GM12878 (cell line): Measurements from ENCODE around the gene ENPP1. TPM values are rescaled to one million over a fixed set of nuclear protein-coding genes. Genes with fewer than 3 reads are reported as not detected.

ENCODE experiments used
- ATAC-seq: fragments of 200-7000 bp; cut with Tn5 transposase; 3 replicates; pipeline ENCODE4 v1.9.1; 2020; ENCODE audit warnings: mild to moderate bottlenecking, moderate library complexity
- BruUV-seq: library from RNA; stranded (reverse); fragments of 400-500 nt; replicated peaks from 2 replicates; lab custom pipeline; 2021; lab: Mats Ljungman, UMichigan
- CTCF ChIA-PET: fragments of 300-600 bp; sonication (Branson Sonifier 250); formaldehyde crosslinking; extraction: SDS; loops from one replicate; lab custom pipeline; 2021; ENCODE audit warnings: inconsistent platforms; lab: Yijun Ruan, JAX
- POLR2A ChIA-PET: fragments of 350-600 bp; formaldehyde crosslinking; extraction: SDS; loops from one replicate; lab custom pipeline; 2021; ENCODE audit warnings: inconsistent platforms; lab: Charles Lee
- RAD21 ChIA-PET: fragments of 300-600 bp; sonication (Branson Sonifier 250); formaldehyde crosslinking; loops from one replicate; lab custom pipeline; 2023; ENCODE audit warnings: antibody characterized with exemption; ENCODE audit not compliant: unreplicated experiment; lab: Charles Lee
- SMC1A ChIA-PET: fragments of 300-600 bp; sonication (Branson Sonifier 250); formaldehyde crosslinking; loops from one replicate; lab custom pipeline; 2023; ENCODE audit not compliant: unreplicated experiment, uncharacterized antibody; lab: Charles Lee
- DNase-seq: peaks from one replicate; pipeline ENCODE4 v3.0.0-alpha.2; 2011; ENCODE audit warnings: low read depth, low spot score
- FAIRE-seq: peaks from 3 replicates; lab custom pipeline; 2011; peaks lifted over from hg19 to GRCh38; lab: Jason Lieb, UNC
- H2AFZ ChIP-seq: 2 replicates; pipeline ENCODE4 v1.6.0; 2011; ENCODE audit warnings: low read depth, low read length, control low read depth; ENCODE audit not compliant: control insufficient read depth
- H3K27ac ChIP-seq: 2 replicates; pipeline ENCODE4 v1.5.1; 2011; ENCODE audit warnings: control low read depth; ENCODE audit not compliant: control insufficient read depth, insufficient read depth
- H3K27me3 ChIP-seq, 2 experiments: replicated peaks in 1 of 2; 2 replicates each; pipeline versions ENCODE4 v1.6.0 to v1.6.1; 2011; ENCODE audit warnings: low read length in 1 of 2; ENCODE audit not compliant: control insufficient read depth in 2 of 2, insufficient read depth in 2 of 2
- H3K36me3 ChIP-seq, 2 experiments: 2 replicates each; pipeline ENCODE4 v1.5.1; 2011; ENCODE audit warnings: low read length in 1 of 2; ENCODE audit not compliant: control insufficient read depth in 2 of 2, insufficient read depth in 2 of 2
- H3K4me1 ChIP-seq: 2 replicates; pipeline ENCODE4 v1.6.1; 2011; ENCODE audit warnings: mild to moderate bottlenecking, low read length, moderate library complexity, mixed read lengths; ENCODE audit not compliant: control insufficient read depth, insufficient read depth
- H3K4me2 ChIP-seq: 2 replicates; pipeline ENCODE4 v1.6.0; 2011; ENCODE audit warnings: control low read depth; ENCODE audit not compliant: control insufficient read depth, insufficient read depth
- H3K4me3 ChIP-seq: fragments of 200-600 bp; sonication (generic); 2 replicates; pipeline ENCODE4 v1.5.1; 2016
- H3K79me2 ChIP-seq: 2 replicates; pipeline ENCODE4 v1.6.0; 2011; ENCODE audit warnings: low read length; ENCODE audit not compliant: control insufficient read depth, insufficient read depth
- H3K9ac ChIP-seq: 2 replicates; pipeline ENCODE4 v1.8.0; 2011; ENCODE audit warnings: low read length, control low read depth, mixed read lengths; ENCODE audit not compliant: control insufficient read depth, insufficient read depth
- H3K9me3 ChIP-seq: replicated peaks from 3 replicates; pipeline ENCODE4 v1.5.1; 2011; ENCODE audit warnings: mild to moderate bottlenecking, low read length; ENCODE audit not compliant: control insufficient read depth, insufficient read depth
- H4K20me1 ChIP-seq: 2 replicates; pipeline ENCODE4 v1.6.0; 2011; ENCODE audit not compliant: control insufficient read depth, insufficient read depth
- BCL11A ChIP-seq: IDR thresholded peaks from 2 replicates; pipeline ENCODE4 v1.6.1; 2011; ENCODE audit warnings: low read depth, low read length
- DPF2 ChIP-seq: fragments of 450-650 bp; IDR thresholded peaks from 2 replicates; pipeline ENCODE4 v1.6.1; 2017; ENCODE audit warnings: mild to moderate bottlenecking
- E2F4 ChIP-seq: IDR thresholded peaks from 2 replicates; pipeline ENCODE4 v1.6.1; 2012; ENCODE audit warnings: low read depth, low read length, improper control_type of control experiment
- MEF2A ChIP-seq: IDR thresholded peaks from 2 replicates; pipeline ENCODE4 v1.6.1; 2011; ENCODE audit warnings: low read depth, mild to moderate bottlenecking, low read length, moderate library complexity; ENCODE audit not compliant: insufficient read depth
- POLR2A ChIP-seq: IDR thresholded peaks from 2 replicates; pipeline ENCODE4 v1.6.1; 2011; ENCODE audit warnings: low read depth, mild to moderate bottlenecking, low read length
- RFX5 ChIP-seq: IDR thresholded peaks from 2 replicates; pipeline ENCODE4 v1.6.1; 2011; ENCODE audit warnings: low read depth, low read length, improper control_type of control experiment
- SMAD5 ChIP-seq: IDR thresholded peaks from 2 replicates; pipeline ENCODE4 v1.6.1; 2016; ENCODE audit warnings: antibody characterized with exemption, low read depth
- SP1 ChIP-seq: IDR thresholded peaks from one replicate; pipeline ENCODE4 v1.6.1; 2011; ENCODE audit warnings: low read depth, low read length
- TBL1XR1 ChIP-seq: IDR thresholded peaks from 2 replicates; pipeline ENCODE4 v1.6.1; 2012; ENCODE audit warnings: low read depth, low read length, improper control_type of control experiment
- TCF7 ChIP-seq: IDR thresholded peaks from 2 replicates; pipeline ENCODE4 v1.6.1; 2014; ENCODE audit warnings: antibody characterized with exemption, borderline replicate concordance
- ZNF687 ChIP-seq: fragments of 450-650 bp; IDR thresholded peaks from 2 replicates; pipeline ENCODE4 v1.6.1; 2017; ENCODE audit warnings: mild to moderate bottlenecking, moderate library complexity
- WGBS: methylation state at CpG from one replicate; pipeline ENCODE4 v1.1.6; 2016; ENCODE audit warnings: low lambda C conversion rate; ENCODE audit not compliant: insufficient replicate concordance, insufficient coverage; ENCODE audit errors: missing lambda C conversion rate; 5-methylcytosine and 5-hydroxymethylcytosine counted together
- in situ Hi-C: fragments of 300-500 bp; cut with MboI; formaldehyde crosslinking; loops from 9 replicates; pipeline ENCODE4 v1.14.3; 2018; ENCODE audit warnings: mixed read lengths
- intact Hi-C: fragments of 100-400 bp; cut with micrococcal nuclease; formaldehyde crosslinking; loops from one replicate; pipeline ENCODE4 v1.14.2; 2022; ENCODE audit not compliant: unreplicated experiment
- polyA plus RNA-seq, 11 experiments: library from polyadenylated mRNA; depleted of rRNA in 4 of 11; unstranded in 6 of 11; stranded (reverse) in 5 of 11; fragments of >200 nt; fragmentation: Nextera tagmentation in 4 of 11; fragmentation: Illumina TruSeq in 1 of 11; extraction: Ambion mirVana in 4 of 11; extraction: Trizol in 1 of 11; gene quantifications; 1 replicate in 1 of 11; 2 replicates in 10 of 11; pipeline versions ENCODE4 v1.2.1 to v1.2.3, GENCODE V29; 2011 to 2016; ENCODE audit warnings: inconsistent platforms in 2 of 11, missing spikeins in 2 of 11, low read depth in 1 of 11
- total RNA-seq, 4 experiments: library from RNA; depleted of rRNA in 3 of 4; stranded (reverse); fragments of >200 nt in 3 of 4; fragmentation: Illumina TruSeq in 1 of 4; extraction: Trizol in 1 of 4; gene quantifications; 2 replicates each; pipeline versions ENCODE4 v1.2.1 to v1.2.3, GENCODE V29; 2013 to 2021
- TF ChIP-seq, protein P1 (sequence below): IDR thresholded peaks from 2 replicates; pipeline ENCODE4 v1.6.1; 2011; ENCODE audit warnings: low read depth, low read length, improper control_type of control experiment, borderline replicate concordance
- TF ChIP-seq, protein P2 (sequence below): fragments of 450-650 bp; conservative IDR thresholded peaks from 2 replicates; pipeline ENCODE4 v1.6.1; 2017; ENCODE audit warnings: mild to moderate bottlenecking, moderate library complexity

ENPP1 gene
- total and polyA plus RNA-seq, 10 of the 15 experiments (the other 5 are each of a cell fraction or from before 2014, with no cell fraction given) = 0.03 to 0.05 TPM; not detected in 8

- no peak for TF ChIP-seq SMAD5
- no peak for TF ChIP-seq POLR2A
- TF ChIP-seq, protein P1, sequence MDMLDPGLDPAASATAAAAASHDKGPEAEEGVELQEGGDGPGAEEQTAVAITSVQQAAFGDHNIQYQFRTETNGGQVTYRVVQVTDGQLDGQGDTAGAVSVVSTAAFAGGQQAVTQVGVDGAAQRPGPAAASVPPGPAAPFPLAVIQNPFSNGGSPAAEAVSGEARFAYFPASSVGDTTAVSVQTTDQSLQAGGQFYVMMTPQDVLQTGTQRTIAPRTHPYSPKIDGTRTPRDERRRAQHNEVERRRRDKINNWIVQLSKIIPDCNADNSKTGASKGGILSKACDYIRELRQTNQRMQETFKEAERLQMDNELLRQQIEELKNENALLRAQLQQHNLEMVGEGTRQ = no peak
- TF ChIP-seq, protein P2, sequence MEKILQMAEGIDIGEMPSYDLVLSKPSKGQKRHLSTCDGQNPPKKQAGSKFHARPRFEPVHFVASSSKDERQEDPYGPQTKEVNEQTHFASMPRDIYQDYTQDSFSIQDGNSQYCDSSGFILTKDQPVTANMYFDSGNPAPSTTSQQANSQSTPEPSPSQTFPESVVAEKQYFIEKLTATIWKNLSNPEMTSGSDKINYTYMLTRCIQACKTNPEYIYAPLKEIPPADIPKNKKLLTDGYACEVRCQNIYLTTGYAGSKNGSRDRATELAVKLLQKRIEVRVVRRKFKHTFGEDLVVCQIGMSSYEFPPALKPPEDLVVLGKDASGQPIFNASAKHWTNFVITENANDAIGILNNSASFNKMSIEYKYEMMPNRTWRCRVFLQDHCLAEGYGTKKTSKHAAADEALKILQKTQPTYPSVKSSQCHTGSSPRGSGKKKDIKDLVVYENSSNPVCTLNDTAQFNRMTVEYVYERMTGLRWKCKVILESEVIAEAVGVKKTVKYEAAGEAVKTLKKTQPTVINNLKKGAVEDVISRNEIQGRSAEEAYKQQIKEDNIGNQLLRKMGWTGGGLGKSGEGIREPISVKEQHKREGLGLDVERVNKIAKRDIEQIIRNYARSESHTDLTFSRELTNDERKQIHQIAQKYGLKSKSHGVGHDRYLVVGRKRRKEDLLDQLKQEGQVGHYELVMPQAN = no peak
Observed at GRCh38 chr6:131893198-131893597, 85.4 kb downstream of the ENPP1 start (continued).

DNA sequence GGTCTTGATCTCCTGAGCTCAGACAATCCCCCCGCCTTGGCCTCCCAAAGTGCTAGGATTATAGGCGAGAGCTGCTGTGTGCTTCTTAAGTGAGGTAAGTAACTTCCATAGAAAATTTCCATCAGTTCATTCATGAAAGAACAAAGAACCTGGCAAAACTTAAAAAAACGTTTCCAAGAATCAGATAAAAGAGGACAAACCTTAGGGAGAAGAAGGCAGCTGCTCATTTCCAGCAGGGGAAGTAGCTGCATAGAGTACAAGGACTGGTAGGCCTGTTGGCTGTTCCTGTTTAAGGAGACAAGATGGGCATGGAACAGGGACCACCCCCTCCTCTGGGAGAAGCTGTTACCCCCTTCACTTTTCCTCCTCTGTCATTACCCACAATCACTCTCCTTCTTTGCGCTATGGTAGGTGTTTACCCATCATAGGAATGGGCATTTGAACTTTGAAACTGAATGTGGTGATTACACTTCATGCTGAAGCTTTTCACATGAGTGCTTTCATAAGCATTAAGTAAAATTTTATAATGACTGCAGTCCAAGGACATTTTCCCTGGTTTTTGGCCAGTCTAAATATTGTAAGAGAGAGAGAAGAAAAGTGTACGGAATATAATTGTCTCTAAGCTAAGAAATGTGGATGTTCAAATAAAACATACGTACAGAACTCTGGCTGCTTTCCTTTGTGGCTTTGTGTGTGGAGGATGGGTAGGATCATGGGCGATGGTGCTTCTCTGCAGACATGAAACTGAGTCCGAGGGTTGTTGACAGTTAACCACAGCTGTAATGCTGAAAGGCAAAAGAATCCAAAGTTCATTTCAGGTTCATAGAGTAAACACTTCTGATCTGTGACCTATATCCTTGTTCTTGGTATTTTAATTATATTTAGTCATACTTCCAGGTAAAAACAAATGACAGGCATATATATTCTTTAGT lies 86.9 kb downstream of the ENPP1 start:
- no peaks in the 10 kb centered on the region for H3K4me1 ChIP-seq
- H4K20me1 ChIP-seq = no peaks in the 10 kb centered on the region
- FAIRE-seq (no peak), ATAC-seq (no peak), DNase-seq (no peak)
- ChIA-PET SMC1A (no interaction called here), CTCF (interaction anchor here (1.0 kb wide), 1 partner anchor 15 kb away, joined by 3 read pairs; no protein-coding TSS in a partner anchor), POLR2A (no interaction called here), RAD21 (no interaction called here)
- no peak overlapping the region for H3K4me2 ChIP-seq
- in situ Hi-C loops = no loop called here
- no peaks in the 10 kb centered on the region; a peak in 1 of 4 replicates for H3K27me3 ChIP-seq
- no peaks in the 10 kb centered on the region for H3K36me3 ChIP-seq
- H3K79me2 ChIP-seq = no peaks in the 10 kb centered on the region
- no TSS peak for BruUV-seq
- WGBS = 26% methylated on average over 8 of the region's 8 CpGs
- intact Hi-C loops = no loop called here
- no peak overlapping the region for H3K4me3 ChIP-seq
- no peak overlapping the region for H2AFZ ChIP-seq
- no peak overlapping the region for H3K27ac ChIP-seq
- no peak overlapping the region for H3K9ac ChIP-seq
- H3K9me3 ChIP-seq = no peaks in the 10 kb centered on the region; the same call in 2 of the 3 replicates
- TF ChIP-seq SP1 (no peak), RFX5 (no peak), DPF2 (no peak), TBL1XR1 (no peak), MEF2A (no peak), TCF7 (no peak), ZNF687 (no peak), E2F4 (no peak), BCL11A (no peak)
